Hematopoietic multipotent progenitor cell (in vitro differentiated cells): ENCODE results near the gene DBX2. TPM values are rescaled to one million over a fixed set of nuclear protein-coding genes. Genes with fewer than 3 reads are reported as not detected.
"Not testable (repeated sequence)": the region's sequence is repeated elsewhere in the genome, so short reads cannot be mapped to it uniquely, and the experiment has no call there.

Experiments used
- DNase-seq, 3 donors: peaks; one replicate each; pipeline ENCODE4 v3.0.0-alpha.2; 2011 to 2015; ENCODE audit warnings: low read depth in 2 of 3, low spot score in 2 of 3
- total RNA-seq: library from RNA; depleted of rRNA; stranded (reverse); fragments of >200 nt; gene quantifications from one replicate; pipeline ENCODE4 v1.2.3, GENCODE V29; 2012

The DBX2 gene
- total RNA-seq = not detected

DNA sequence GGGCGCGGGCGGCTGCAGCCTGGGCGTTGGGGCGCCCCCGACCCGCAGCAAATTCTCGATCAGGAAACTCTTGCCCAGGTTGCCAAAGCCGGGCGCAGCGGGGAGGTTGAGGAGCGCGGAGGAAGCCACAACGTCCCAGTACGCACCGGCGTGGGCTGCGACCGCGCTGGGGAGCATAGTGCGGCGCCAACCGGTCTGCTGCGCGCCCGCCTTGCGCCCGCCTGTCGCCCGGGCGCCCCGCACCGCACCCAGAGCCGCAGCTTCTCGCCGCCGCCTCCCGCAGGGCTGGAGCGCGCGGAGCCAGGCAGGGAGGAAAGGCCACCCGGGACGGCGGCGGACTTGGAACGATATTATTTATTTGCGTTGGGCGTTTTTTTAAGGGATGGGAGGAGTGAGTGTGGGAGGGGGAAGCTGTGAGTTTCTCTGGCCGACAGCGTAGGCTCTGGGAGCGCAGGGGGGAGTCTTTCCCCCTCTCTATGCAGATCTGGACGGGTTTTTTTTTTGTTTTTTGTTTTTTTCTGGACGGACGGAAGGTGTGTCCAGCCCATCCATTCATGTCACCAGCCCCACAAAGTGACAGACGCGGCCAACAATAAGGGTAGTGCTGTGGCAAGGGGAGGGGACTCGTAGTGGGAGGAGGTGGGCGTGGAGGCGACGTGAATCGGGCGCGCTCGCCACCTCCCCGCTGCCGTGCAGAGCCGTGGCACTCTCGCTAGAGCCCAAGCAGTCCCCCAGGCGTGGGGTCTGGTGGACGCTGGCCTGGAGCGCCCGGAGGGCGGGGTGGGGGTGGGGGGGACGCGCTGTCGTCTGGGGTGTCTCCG is at the start of gene DBX2:
Gene DBX2 (minus strand): TSS at position 349 of the 821 bp plus-strand sequence. CDS start 172 bp downstream, at position 177.
- DNase-seq = peak in 2 of 3 donors; percentile 11 to 24

- DNase-seq = no peak
Observed at GRCh38 chr12:45098766-45099165, 47.9 kb upstream of the DBX2 start.

DNA sequence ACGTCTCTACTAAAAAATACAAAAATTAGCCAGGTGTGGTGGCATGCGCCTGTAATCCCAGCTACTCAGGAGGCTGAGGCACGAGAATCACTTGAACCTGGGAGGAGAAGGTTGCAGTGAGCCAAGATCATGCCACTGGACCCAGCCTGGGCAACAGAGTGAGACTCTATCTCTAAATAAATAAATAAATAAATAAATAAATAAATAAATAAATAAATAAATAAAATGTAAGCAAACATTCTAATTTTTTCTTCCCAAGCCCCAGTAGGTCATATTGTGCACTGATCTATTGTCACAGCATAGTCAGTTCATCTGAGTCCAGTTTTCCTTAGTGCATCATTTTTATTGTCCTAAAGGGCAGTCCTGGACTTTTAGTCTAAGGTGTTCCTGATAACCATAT is 44.5 kb upstream of the DBX2 start:
- DNase-seq = not testable (repeated sequence)

- no peak for DNase-seq
Observed at GRCh38 chr12:45093051-45093450, 42.2 kb upstream of the DBX2 start.

DNA sequence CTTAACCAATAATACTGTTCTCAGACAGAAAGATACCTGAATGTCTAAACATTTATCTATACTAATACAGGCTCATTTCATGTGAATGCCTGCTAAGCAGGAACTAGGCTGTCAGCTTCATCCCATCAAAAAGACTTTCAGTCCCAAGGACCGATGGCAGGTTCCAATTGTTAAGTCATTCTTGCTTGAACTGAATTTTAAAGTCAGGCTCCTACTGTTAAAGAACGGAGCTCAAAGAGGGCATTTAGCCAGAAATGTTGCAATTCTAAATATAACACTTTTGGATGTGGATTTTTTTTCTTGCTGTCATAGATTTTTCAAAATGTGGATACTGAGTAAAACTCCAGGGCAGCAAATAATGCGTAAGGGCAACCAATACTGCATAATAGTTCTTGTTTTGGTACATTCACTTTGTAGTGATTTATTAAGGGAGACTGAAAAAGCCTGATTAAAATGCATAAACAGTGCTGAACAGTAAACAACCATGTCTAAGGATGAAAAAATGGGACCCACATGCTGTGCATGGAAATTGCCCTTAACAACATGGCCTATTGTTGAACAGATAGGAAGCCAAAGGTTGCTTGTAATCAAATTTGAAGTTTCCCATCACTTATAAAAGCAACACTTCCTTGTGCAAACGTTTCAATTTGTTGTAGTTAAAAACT is 38.6 kb upstream of the DBX2 start:
- DNase-seq = no peak

DNA sequence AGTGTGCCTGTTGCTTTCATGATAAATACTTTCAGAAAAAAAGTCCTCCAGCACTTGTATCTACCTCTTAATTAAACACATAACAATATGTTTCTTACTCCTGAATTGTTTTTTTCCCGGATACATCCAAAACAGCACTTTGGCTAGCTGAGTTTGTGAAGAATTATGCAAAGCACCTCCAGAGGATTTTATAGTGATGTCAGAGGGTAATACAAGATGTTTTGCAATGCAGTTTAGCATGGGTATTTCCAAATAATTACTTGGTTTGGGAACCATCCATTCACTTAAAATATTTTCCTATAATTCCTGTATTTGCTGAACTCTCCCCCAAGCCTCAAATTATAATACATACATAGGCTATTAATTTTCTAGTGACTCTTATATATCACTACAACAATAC is 37.7 kb upstream of the DBX2 start:
- no peak for DNase-seq

- not testable (repeated sequence) for DNase-seq
Observed at GRCh38 chr12:45084248-45084647, 33.3 kb upstream of the DBX2 start.

GRCh38 chr12:45077251-45077650 is 26.4 kb upstream of the DBX2 start:
- DNase-seq = no peak

DNA sequence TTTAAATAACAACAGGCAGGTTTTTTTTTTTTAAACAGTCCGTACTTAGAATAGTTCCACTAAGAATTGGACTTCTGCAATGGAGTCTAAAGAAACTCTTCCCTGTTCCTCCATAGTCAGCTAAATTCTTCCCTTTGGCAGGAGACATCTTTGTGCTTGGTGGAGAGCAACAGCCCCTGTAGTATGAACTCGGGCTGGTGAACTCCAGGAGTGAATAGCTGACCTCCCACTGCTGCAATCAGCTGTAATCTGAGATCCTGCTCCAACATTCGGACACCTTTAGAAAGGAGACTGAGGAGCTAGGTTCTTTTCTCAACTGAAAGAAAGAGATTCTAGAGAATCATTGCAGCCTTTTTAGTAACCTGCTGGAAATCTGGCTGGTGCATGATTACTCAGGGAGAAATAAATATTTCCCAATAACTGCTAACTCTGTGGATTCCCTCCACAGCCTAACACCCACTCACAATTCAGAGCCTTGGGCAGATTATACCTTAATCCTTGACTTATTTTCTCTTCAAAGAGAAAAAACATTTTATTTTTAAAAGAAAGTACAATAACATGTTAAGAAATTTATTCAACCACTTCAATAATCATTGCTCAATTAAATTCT is 25.6 kb upstream of the DBX2 start:
- DNase-seq = no peak

DNA sequence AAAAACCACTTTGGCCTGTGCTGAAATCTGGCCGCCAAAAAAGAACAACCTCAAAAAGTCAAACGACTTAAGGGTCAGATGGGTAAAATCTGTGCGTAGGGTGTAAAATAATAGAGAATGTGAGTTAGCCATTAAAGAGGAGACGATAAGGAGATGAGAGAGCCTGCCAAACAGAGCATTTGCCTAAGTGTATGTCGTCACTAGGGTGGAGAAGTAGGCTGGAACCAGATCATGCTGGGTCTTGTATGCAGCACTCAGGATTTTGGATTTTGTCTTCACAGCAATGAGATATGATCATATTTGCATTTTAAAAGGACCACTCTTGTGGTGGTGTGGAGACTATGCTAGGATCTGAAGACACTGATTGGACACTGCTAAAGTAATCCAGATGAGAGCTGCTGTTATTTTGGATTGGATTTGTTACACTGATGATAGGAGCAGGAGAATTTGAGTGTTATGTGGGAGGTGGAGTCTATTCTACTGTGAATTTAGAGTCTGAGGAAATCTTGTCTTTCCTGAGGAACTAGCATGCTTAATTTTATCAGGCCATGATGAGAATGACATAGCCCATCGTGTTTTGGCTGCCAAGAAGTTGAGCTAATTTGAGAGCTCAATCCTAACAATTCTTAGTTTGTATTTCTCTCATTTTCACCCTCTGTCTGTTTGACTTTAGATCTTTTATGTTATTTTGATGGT is 24.8 kb upstream of the DBX2 start:
- no peak for DNase-seq

DNA sequence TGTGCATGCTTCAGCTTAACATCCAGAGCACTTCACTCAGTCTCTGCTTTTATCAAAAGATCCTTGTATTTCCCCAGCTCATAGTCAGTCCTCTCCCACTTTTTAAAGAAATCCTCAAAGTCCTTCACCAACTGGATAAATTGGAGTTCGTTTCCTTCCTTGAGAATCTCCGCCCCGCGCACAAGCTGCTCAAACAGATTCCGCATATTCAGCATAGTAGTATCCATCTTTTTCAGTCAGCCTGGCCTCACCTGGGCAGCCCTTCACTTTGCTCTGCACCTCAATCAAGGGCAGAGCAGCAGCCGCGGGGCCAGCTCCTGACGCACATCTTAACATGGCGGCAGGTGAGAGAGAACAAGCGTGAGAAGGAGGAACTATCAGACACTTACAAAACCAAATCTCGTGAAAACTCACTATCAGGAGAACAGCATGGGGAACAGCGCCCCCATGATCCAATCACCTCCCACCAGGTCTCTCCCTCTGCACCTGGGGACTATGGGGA is 14.3 kb upstream of the DBX2 start:
- no peak for DNase-seq

- no peak for DNase-seq
Observed at GRCh38 chr12:45060976-45061375, 10.1 kb upstream of the DBX2 start.

DNA sequence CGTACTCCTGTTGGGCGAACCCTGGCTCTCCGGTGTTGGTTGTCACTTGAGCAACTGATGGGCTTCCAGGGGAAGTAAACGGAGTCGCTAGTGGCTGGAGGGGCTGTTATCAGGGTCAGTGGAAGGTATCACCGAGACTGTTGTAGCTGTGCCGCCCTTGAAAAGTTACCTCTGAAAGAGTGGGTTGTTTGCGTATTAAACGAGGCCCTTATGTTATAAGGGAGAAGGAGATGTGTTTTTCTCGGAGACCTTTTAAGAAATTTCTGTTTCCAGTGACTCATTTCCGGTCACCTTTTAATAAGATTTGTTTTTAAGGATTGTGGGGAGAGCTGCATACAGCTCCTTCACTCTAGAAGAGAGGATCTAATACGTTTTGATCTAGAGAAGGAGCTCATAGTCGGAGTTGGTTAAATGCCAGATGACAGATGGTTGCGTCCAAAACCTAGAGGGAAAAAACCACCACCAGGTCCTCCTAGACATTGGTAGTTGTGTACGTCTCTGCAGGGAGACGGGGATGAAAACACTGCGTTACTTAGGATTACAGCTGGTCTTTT is 750 bp upstream of the DBX2 start:
- DNase-seq = peak in 1 of 3 donors; percentile 7

DNA sequence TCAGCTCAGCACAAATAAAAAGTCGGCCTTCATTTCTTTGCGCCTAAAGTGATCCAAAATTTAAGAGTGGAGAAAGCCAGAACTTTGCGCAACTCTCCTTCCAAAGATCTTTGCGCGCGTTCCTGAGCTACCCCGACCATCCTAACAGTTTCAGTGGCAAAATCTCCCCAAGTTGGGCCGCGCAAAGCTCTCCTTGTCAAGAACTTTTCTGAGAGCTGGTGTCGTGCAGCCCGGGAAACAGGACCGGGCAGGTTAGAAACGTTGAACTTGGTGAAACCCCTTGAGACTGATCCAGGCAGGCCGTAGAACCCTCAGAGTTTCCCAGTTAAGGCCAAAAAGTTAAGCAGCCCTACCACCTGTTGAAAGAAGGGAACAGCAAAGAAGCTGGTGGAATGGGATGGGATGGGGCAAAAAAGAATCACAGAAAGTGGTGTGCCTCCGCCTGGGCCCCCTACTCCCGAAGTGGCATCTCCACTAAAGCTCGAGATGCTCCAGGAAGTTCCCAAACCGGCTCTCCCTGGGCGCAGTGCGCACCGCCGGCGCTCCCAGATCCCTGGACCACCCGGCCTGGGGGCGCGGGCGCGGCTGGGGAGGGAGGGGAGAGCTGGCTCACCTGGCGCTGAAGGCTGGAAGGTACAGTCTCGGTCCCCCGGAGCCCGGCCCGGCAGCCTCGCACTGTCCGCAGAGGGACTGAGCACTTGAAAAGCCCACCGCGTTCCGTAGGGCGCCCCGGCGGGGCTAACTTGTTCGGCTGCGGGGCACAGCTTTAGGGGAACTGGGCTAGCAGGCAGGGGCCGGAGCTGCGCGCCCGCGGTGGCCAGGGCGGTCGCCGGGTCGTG is 768 bp downstream of the DBX2 start:
- peak in 1 of 3 donors; percentile 5 for DNase-seq

DNA sequence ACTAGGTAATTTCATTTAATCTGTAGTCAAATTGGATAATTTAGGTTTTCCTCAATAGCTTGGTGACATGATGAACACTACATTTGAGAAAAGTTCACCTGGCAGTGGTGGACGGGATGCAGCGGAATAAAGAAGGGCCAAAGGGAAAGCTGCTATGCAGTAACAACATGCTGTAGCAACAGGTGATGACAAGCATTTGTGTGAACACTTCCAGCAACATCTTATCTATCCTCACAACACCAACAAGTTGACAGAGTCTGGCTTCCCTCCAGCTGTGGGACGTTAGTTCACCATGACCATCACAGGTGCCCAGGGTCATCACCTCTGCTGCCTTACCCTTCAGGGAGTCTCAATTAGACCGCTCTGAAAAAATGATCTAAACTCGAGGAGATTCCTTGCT is 8.3 kb downstream of the DBX2 start:
- DNase-seq = no peak

- no peak for DNase-seq
Observed at GRCh38 chr12:45040977-45041376, 9.9 kb downstream of the DBX2 start.

DNA sequence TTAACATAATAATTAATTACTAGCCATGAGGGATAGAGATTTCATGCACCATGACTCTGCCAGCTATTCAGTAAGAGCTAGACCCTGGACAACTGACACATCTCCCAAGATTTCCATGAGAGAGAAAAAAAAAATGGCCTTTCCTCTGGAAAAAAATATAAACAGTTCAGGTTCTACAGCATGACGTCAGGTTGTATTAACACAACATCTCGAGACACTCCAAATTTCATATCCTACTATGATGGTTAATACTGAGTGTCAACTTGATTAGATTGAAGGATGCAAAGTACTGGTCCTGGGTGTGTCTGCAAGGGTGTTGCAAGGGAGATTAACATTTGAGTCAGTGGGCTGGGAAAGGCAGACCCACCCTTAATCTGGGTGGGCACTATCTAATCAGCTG is 11.1 kb downstream of the DBX2 start:
- no peak for DNase-seq

GRCh38 chr12:45034861-45035265 is 16.0 kb downstream of the DBX2 start:
- DNase-seq = no peak

- DNase-seq = no peak
Observed at GRCh38 chr12:45017916-45018315, 33.0 kb downstream of the DBX2 start.

DNA sequence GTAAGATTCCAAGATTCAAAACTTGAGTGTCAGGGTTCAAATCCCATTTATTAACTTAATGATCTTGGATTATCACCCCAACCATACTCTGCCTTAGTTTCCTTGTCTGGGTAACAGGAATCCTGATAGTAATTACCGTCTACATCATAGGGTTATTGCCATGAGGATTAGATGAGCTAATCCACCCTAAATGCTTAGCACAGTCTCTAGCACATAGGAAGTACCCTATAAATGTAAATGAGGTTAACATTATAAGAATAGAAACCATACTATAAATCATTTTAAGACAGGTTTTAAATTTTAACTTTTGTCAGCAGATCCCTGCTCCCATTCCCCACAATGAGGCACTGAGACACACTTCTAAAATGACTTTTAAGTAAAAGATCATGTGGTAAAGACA is 36.5 kb downstream of the DBX2 start:
- no peak for DNase-seq
